ENCODE measurements around the gene TBCCD1.

Gene TBCCD1

GRCh38 chr3:186552408-186553031 is 14.6 kb downstream of the TBCCD1 start:
- no peaks in the 10 kb centered on the region for H3K27me3 ChIP-seq (ENCODE audit: insufficient read depth, low read length)
- H3F3A ChIP-seq (ENCODE audit: insufficient read depth, low read length): no peaks in the 10 kb centered on the region
- TF ChIP-seq EZH2 (IDR thresholded peaks at IDR 0.05; ENCODE audit: borderline replicate concordance, low read length) (no peak), CTCF (IDR thresholded peaks at IDR 0.05; ENCODE audit: low read length) (no peak)
- H3K9ac ChIP-seq (ENCODE audit: low read length): no peak overlapping the region
- H4K20me1 ChIP-seq (ENCODE audit: insufficient read depth, low read length): no peaks in the 10 kb centered on the region
- no peaks in the 10 kb centered on the region for H3K9me3 ChIP-seq (ENCODE audit: low read length)
- H3K4me3 ChIP-seq (ENCODE audit: low read depth, low read length, poor library complexity, severe bottlenecking): no peak overlapping the region
- no peak overlapping the region for H3K27ac ChIP-seq (ENCODE audit: low read depth, low read length, poor library complexity, severe bottlenecking)
- no peaks in the 10 kb centered on the region for H3K4me1 ChIP-seq (ENCODE audit: insufficient read depth, low read length, severe bottlenecking)
- no peak overlapping the region for H3K4me2 ChIP-seq (ENCODE audit: low read length)
- no peaks in the 10 kb centered on the region for H3K9me2 ChIP-seq (ENCODE audit: low read depth, low read length)
- H3K36me3 ChIP-seq (ENCODE audit: insufficient read depth, low read length): peaks cover 83% of the 10 kb centered on the region
- H2AFZ ChIP-seq (ENCODE audit: low read length): no peak overlapping the region
- no peaks in the 10 kb centered on the region for H3K79me2 ChIP-seq (ENCODE audit: insufficient read depth, low read length)

- no peaks in the 10 kb centered on the region for H4K20me1 ChIP-seq (ENCODE audit: insufficient read depth, low read length)
- H3F3A ChIP-seq (ENCODE audit: insufficient read depth, low read length): no peaks in the 10 kb centered on the region
- H3K79me2 ChIP-seq (ENCODE audit: insufficient read depth, low read length): no peaks in the 10 kb centered on the region
- no peaks in the 10 kb centered on the region for H3K4me1 ChIP-seq (ENCODE audit: insufficient read depth, low read length, severe bottlenecking)
- TF ChIP-seq CTCF (IDR thresholded peaks at IDR 0.05; ENCODE audit: low read length) (no peak), EZH2 (IDR thresholded peaks at IDR 0.05; ENCODE audit: borderline replicate concordance, low read length) (no peak)
- H3K9ac ChIP-seq (ENCODE audit: low read length): no peak overlapping the region
- H3K9me2 ChIP-seq (ENCODE audit: low read depth, low read length): no peaks in the 10 kb centered on the region
- H3K36me3 ChIP-seq (ENCODE audit: insufficient read depth, low read length): peaks cover 79% of the 10 kb centered on the region
- H3K9me3 ChIP-seq (ENCODE audit: low read length): no peaks in the 10 kb centered on the region
- no peak overlapping the region for H3K4me2 ChIP-seq (ENCODE audit: low read length)
- no peak overlapping the region for H3K27ac ChIP-seq (ENCODE audit: low read depth, low read length, poor library complexity, severe bottlenecking)
- H3K27me3 ChIP-seq (ENCODE audit: insufficient read depth, low read length): no peaks in the 10 kb centered on the region
- H3K4me3 ChIP-seq (ENCODE audit: low read depth, low read length, poor library complexity, severe bottlenecking): no peak overlapping the region
- H2AFZ ChIP-seq (ENCODE audit: low read length): no peak overlapping the region
These were observed 15.8 kb downstream of the TBCCD1 start for GRCh38 chr3:186551387-186551786.

- Histone ChIP-seq H3K4me2 (ENCODE audit: low read length) (no peak overlapping the region), H3K9me3 (ENCODE audit: low read length) (no peaks in the 10 kb centered on the region), H3K4me1 (ENCODE audit: insufficient read depth, low read length, severe bottlenecking) (no peaks in the 10 kb centered on the region), H3F3A (ENCODE audit: insufficient read depth, low read length) (no peaks in the 10 kb centered on the region), H3K9me2 (ENCODE audit: low read depth, low read length) (no peaks in the 10 kb centered on the region), H2AFZ (ENCODE audit: low read length) (no peak overlapping the region), H3K36me3 (ENCODE audit: insufficient read depth, low read length) (peaks cover 66% of the 10 kb centered on the region), H3K79me2 (ENCODE audit: insufficient read depth, low read length) (no peaks in the 10 kb centered on the region), H3K27ac (ENCODE audit: low read depth, low read length, poor library complexity, severe bottlenecking) (no peak overlapping the region), H3K9ac (ENCODE audit: low read length) (no peak overlapping the region), H3K27me3 (ENCODE audit: insufficient read depth, low read length) (no peaks in the 10 kb centered on the region), H4K20me1 (ENCODE audit: insufficient read depth, low read length) (no peaks in the 10 kb centered on the region), H3K4me3 (ENCODE audit: low read depth, low read length, poor library complexity, severe bottlenecking) (no peak overlapping the region)
- TF ChIP-seq CTCF (IDR thresholded peaks at IDR 0.05; ENCODE audit: low read length) (no peak), EZH2 (IDR thresholded peaks at IDR 0.05; ENCODE audit: borderline replicate concordance, low read length) (no peak)
These were observed 17.6 kb downstream of the TBCCD1 start for GRCh38 chr3:186549497-186549896.

Measured in OCI-LY1 (cell line).